Bronchial epithelial cell (primary cell): ENCODE results near the gene FAM221B. TPM values are rescaled to one million over a fixed set of nuclear protein-coding genes. Genes with fewer than 3 reads are reported as not detected.
A peak's percentile ranks its signal among the peaks of the same experiment; 100 is the strongest.

Source experiments
- DNase-seq: peaks from one replicate; pipeline ENCODE4 v3.0.0-alpha.2; 2010; ENCODE audit warnings: low read depth
- FAIRE-seq: peaks from 2 replicates; lab custom pipeline; 2011; peaks lifted over from hg19 to GRCh38; lab: Jason Lieb, UNC
- H3K27me3 ChIP-seq: 2 replicates; pipeline ENCODE4 v1.5.1; 2011; ENCODE audit warnings: low read length; ENCODE audit not compliant: control insufficient read depth, insufficient read depth
- H3K36me3 ChIP-seq: 2 replicates; pipeline ENCODE4 v1.5.1; 2011; ENCODE audit warnings: low read length; ENCODE audit not compliant: control insufficient read depth, insufficient read depth
- H3K4me3 ChIP-seq: 2 replicates; pipeline ENCODE4 v1.5.1; 2011; ENCODE audit warnings: mild to moderate bottlenecking, low read depth, low read length, control low read depth
- total RNA-seq: library from RNA; depleted of rRNA; stranded (reverse); fragments of >200 nt; gene quantifications from 2 replicates; pipeline ENCODE4 v1.2.1, GENCODE V29; 2014
- TF ChIP-seq, protein P1 (sequence below): IDR thresholded peaks from 2 replicates; pipeline ENCODE4 v1.5.1; 2011; ENCODE audit warnings: mild to moderate bottlenecking, moderate library complexity, low read length, control low read depth, inconsistent platforms; ENCODE audit not compliant: insufficient read depth, severe bottlenecking

FAM221B gene
- total RNA-seq, 1 donor from 2014 or later = not detected

DNA sequence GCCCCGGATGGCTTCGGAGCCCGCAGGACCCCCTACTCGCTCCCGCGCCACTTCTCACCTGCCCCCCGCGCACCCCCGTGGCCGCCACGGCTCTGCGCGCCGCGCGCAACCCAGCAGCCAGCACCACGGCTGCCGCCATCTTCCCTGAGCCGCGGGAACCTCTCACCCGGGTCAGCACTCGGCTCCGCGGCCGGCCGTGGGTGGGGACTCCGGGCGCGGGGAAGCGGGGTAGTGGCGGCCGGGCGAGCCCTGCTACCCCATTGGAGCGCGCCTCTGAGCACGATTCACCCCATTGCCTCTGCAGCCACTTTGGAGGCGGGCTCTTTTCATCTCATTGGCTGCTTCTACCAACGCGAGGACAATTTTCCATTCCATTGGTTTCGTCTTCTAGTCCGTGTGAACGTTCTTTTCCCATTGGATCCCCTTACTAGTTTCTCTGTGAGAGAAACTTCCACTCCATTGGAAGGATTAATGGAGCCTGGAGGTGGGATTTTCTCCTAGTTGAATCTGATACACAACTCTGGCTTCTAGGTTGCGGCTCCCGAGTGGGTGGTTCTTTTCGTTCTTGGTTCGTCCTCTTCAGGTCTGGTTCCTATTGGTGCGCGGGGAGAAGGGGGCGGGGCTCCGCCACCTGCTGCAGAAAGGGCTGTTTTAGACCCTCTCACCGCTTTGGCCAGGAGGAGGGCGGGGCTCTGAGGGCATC, 13.5 kb downstream of the FAM221B start, which contains the start of gene HINT2:
HINT2 (minus strand) TSS at position 202 of the 703 bp plus-strand sequence; CDS start at position 139, 63 bp downstream.
- H3K27me3 ChIP-seq = no peaks in the 10 kb centered on the region
- TF ChIP-seq, protein P1, sequence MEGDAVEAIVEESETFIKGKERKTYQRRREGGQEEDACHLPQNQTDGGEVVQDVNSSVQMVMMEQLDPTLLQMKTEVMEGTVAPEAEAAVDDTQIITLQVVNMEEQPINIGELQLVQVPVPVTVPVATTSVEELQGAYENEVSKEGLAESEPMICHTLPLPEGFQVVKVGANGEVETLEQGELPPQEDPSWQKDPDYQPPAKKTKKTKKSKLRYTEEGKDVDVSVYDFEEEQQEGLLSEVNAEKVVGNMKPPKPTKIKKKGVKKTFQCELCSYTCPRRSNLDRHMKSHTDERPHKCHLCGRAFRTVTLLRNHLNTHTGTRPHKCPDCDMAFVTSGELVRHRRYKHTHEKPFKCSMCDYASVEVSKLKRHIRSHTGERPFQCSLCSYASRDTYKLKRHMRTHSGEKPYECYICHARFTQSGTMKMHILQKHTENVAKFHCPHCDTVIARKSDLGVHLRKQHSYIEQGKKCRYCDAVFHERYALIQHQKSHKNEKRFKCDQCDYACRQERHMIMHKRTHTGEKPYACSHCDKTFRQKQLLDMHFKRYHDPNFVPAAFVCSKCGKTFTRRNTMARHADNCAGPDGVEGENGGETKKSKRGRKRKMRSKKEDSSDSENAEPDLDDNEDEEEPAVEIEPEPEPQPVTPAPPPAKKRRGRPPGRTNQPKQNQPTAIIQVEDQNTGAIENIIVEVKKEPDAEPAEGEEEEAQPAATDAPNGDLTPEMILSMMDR = no peak
- peak; percentile 97 for DNase-seq
- H3K4me3 ChIP-seq = peak within 1 kb of the TSS; percentile 61
- no peaks in the 10 kb centered on the region for H3K36me3 ChIP-seq
- FAIRE-seq = no peak

DNA sequence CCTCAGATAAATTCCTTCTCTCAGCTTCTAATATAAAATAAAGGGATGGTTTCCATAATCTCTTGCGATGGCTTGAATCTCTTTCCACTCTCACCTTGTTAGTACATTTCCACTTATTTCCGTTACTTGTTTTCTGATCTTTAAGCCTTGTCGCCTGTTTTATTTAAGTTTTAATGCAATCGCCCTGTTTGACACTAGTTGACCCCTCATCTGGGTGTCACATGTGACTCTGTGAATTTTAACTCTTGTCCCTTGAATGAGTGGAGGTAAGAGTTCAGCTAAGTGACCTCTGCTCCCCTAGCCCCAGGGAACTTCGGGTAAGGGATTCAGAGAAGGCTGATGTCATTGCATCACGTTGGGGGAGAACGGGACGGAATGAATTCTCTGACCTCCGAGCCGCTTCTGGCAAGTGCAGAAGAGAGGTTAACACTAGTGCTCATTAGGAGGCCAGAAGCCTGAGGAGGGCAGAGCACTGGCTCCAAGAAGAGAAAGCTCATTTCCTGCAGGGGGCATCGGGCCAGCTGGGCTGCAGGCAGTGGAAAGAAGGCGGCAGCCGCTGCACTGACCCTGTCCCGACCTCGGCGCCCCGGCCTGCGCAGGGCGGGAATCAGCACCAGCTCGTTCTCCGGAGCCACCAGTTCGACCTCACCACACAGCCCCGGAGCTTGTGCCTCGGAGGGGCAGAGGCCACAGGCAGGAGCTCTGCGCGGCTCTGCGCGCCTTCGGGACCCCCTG, 14.3 kb downstream of the FAM221B start:
- Histone ChIP-seq H3K27me3 (no peaks in the 10 kb centered on the region), H3K36me3 (no peaks in the 10 kb centered on the region), H3K4me3 (peak overlapping the region; percentile 61)
- FAIRE-seq (peak; percentile 40), DNase-seq (peak; percentile 34)
- TF ChIP-seq, protein P1 = peak; percentile 48

DNA sequence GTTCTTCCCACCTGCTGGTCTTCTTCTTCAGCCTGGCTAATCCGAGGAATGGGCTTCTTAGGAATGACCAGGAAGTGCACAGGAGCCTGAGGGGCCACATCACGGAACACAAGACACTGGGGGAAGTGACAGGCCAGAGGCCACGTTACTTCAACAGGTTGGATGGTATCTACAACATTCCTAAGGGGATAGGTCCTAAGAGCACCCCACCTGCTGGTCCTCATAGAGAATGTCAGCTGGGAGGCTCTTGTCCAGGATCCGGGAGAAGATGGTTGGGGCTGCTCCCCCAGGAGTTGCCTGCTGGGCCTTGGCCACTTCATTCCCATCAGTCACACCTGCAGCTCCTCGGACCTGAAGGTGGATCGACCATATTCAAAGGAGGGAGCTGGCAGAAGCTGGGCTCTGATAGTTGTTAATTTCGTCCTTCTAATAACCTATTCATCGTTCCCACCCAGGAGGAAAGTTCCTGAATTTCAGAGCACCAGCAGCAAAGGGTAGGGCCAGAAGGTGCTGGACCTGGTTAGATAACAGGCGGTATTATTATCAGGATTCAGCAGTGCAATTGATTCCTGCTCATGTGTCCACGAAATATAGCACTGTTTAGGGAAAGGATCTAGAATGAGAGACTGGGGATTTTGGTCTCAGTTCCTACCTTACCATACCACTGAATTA, 15.0 kb downstream of the FAM221B start:
- H3K4me3 ChIP-seq = no peak overlapping the region

DNA sequence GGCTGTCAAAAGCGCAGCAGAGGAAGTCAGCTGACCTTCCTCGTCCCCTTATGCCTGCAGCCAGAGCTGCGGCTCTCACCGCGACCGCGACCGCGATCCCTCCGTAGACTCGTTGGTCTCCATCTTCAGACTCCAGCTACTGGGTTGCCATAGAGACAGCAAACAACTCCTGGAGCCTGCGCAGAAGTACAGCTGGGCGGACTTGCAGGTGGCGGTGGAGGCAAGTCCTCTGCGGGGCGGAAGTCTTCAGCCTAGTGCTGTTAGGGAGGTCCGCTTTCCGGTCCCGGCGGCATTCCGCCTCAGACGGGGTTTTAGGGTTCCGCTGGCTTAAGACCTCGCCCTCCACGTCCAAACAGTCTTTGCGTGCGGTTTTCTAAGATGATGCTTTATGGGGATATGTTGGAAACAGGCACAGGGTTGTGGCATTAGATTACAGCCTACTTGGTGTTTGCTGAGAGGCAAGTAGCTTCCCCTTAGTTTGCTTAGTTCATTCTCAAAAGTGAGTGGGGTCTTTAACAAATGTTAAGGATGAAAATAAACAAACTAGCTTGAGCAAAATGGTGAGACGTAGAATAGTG, 16.4 kb downstream of the FAM221B start, which contains the start of gene SPAG8:
SPAG8 (minus strand) TSS at position 238 of the 578 bp plus-strand sequence; CDS start at position 123, 115 bp downstream.
- TF ChIP-seq, protein P1 = no peak
- Histone ChIP-seq H3K36me3 (no peaks in the 10 kb centered on the region), H3K27me3 (no peaks in the 10 kb centered on the region), H3K4me3 (peak within 1 kb of the TSS; percentile 37)
- DNase-seq (peak; percentile 91), FAIRE-seq (no peak)

More for the DNA sequence above, 15.0 kb downstream of the FAM221B start:
- no peaks in the 10 kb centered on the region for H3K27me3 ChIP-seq
- TF ChIP-seq, protein P1 = peak; percentile 56
- FAIRE-seq (peak; percentile 32), DNase-seq (peak; percentile 46)
- no peaks in the 10 kb centered on the region for H3K36me3 ChIP-seq

DNA sequence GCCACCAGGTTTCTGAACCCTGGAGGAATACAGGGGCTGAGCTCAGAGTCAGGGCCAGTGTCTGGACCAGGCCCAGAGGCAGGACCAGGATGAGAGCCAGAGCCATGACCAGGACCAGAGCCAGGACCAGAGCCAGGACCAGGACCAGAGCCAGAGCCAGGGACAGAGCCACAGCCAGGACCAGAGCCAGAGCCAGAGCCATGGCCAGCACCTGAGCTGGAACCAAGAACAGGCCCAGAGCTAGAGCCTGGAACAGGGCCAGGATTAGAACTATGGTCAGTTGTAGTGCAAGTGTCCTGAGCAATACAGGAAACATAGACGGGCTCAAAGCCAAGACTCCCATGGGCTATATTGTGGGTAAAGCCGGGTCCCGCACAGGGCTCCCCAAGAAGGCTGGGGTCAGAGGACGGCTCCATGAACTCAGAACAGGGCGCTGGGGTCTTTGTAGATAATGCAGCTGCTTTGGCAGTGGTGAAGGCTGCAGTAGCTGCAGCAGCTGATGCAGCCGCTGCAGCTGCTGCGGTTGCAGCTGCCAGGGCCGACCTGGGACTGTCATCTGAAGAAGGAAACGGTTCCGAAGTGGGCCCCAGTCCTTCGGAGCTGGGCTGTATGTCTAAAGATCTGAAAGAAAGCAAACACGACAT, 17.0 kb downstream of the FAM221B start:
- no peak for FAIRE-seq
- H3K4me3 ChIP-seq = peak overlapping the region; percentile 37
- TF ChIP-seq, protein P1 = no peak
- H3K36me3 ChIP-seq = no peaks in the 10 kb centered on the region
- no peaks in the 10 kb centered on the region for H3K27me3 ChIP-seq
- DNase-seq = no peak
